MCF 10A (cell line): Measurements from ENCODE around the gene ADARB1. TPM values are rescaled to one million over a fixed set of nuclear protein-coding genes. Genes with fewer than 3 reads are reported as not detected.

Experiments
- BruUV-seq: library from RNA; stranded (reverse); fragments of 400-500 nt; replicated peaks from 2 replicates; lab custom pipeline; 2021; lab: Mats Ljungman, UMichigan
- CTCF ChIA-PET: fragments of 300-600 bp; sonication (Branson Sonifier 250); formaldehyde crosslinking; extraction: SDS; loops from one replicate; lab custom pipeline; 2021; ENCODE audit warnings: antibody characterized with exemption, inconsistent platforms; lab: Yijun Ruan, JAX
- POLR2A ChIA-PET: fragments of 300-600, 350-650 bp; sonication (Branson Sonifier 250); formaldehyde crosslinking; extraction: SDS; loops from one replicate; lab custom pipeline; 2020; ENCODE audit warnings: antibody characterized with exemption, inconsistent platforms; lab: Yijun Ruan, JAX
- DNase-seq: peaks from one replicate; pipeline ENCODE4 v3.0.0-alpha.2; 2018; ENCODE audit not compliant: unreplicated experiment
- H3K27ac Mint-ChIP-seq: one replicate; pipeline ENCODE4 v1.8.0; 2022; ENCODE audit warnings: mild to moderate bottlenecking, low read depth, mixed read lengths; ENCODE audit not compliant: unreplicated experiment
- H3K27me3 Mint-ChIP-seq: one replicate; pipeline ENCODE4 v1.8.0; 2022; ENCODE audit warnings: mixed read lengths; ENCODE audit not compliant: insufficient read depth, unreplicated experiment
- H3K36me3 Mint-ChIP-seq: one replicate; pipeline ENCODE4 v1.8.0; 2022; ENCODE audit warnings: mild to moderate bottlenecking, moderate library complexity, mixed read lengths; ENCODE audit not compliant: insufficient read depth, unreplicated experiment
- H3K4me1 Mint-ChIP-seq: one replicate; pipeline ENCODE4 v1.8.0; 2022; ENCODE audit warnings: mixed read lengths; ENCODE audit not compliant: insufficient read depth, unreplicated experiment
- H3K4me3 Mint-ChIP-seq: one replicate; pipeline ENCODE4 v1.8.0; 2022; ENCODE audit warnings: mild to moderate bottlenecking, moderate library complexity, mixed read lengths; ENCODE audit not compliant: unreplicated experiment
- H3K9me3 Mint-ChIP-seq: one replicate; pipeline ENCODE4 v1.8.0; 2022; ENCODE audit warnings: mixed read lengths; ENCODE audit not compliant: unreplicated experiment
- CTCF ChIP-seq: fragments of 200-600 bp; IDR thresholded peaks from one replicate; pipeline ENCODE4 v1.8.0; 2022; ENCODE audit warnings: antibody characterized with exemption, mild to moderate bottlenecking; ENCODE audit not compliant: unreplicated experiment
- intact Hi-C: fragments of 100-400 bp; cut with micrococcal nuclease; formaldehyde crosslinking; loops from 2 replicates; pipeline ENCODE4 v1.14.1; 2022
- total RNA-seq: library from RNA; stranded (reverse); gene quantifications from 2 replicates; pipeline ENCODE4 v1.2.3, GENCODE V29; 2022

Gene ADARB1
- total RNA-seq, 1 experiment from 2014 or later = 19.4 TPM

GRCh38 chr21:45261093-45261492 lies 186.7 kb downstream of the ADARB1 start:
- Mint-ChIP-seq H3K9me3 (no peaks in the 10 kb centered on the region), H3K27ac (no peak overlapping the region), H3K4me3 (no peak overlapping the region), H3K36me3 (peaks cover 17% of the 10 kb centered on the region), H3K4me1 (no peaks in the 10 kb centered on the region), H3K27me3 (no peaks in the 10 kb centered on the region)
- POLR2A ChIA-PET = no interaction called here
- CTCF ChIA-PET = interaction anchor here (0.6 to 0.7 kb wide), 2 partner anchors 121 to 181 kb away, joined by 3 to 4 read pairs; no protein-coding TSS in a partner anchor
- BruUV-seq = no TSS peak
- DNase-seq = no peak
- TF ChIP-seq CTCF = no peak
- intact Hi-C loops = no loop called here

- POLR2A ChIA-PET = interaction anchor here (1.2 kb wide), 1 partner anchor 11 kb away, joined by 5 read pairs; no protein-coding TSS in a partner anchor
- no peaks in the 10 kb centered on the region for H3K9me3 Mint-ChIP-seq
- no TSS peak for BruUV-seq
- no peak for DNase-seq
- H3K4me1 Mint-ChIP-seq = no peaks in the 10 kb centered on the region
- TF ChIP-seq CTCF = no peak
- H3K27me3 Mint-ChIP-seq = no peaks in the 10 kb centered on the region
- CTCF ChIA-PET = interaction anchor here (0.6 to 1.3 kb wide), 4 partner anchors 121 to 583 kb away, joined by 3 to 4 read pairs (median 3); no protein-coding TSS in a partner anchor
- H3K36me3 Mint-ChIP-seq = peaks cover 26% of the 10 kb centered on the region
- no peak overlapping the region for H3K27ac Mint-ChIP-seq
- H3K4me3 Mint-ChIP-seq = no peak overlapping the region
- intact Hi-C loops = no loop called here
These were observed 187.7 kb downstream of the ADARB1 start for GRCh38 chr21:45262041-45262581.

- Mint-ChIP-seq H3K9me3 (no peaks in the 10 kb centered on the region), H3K4me3 (no peak overlapping the region), H3K27ac (no peak overlapping the region), H3K36me3 (peaks cover 31% of the 10 kb centered on the region), H3K4me1 (no peaks in the 10 kb centered on the region), H3K27me3 (no peaks in the 10 kb centered on the region)
- TF ChIP-seq CTCF = no peak
- ChIA-PET CTCF (interaction anchor here (0.7 to 1.3 kb wide), 4 partner anchors 23 to 133 kb away, joined by 3 read pairs; no protein-coding TSS in a partner anchor), POLR2A (interaction anchor here (0.9 to 1.2 kb wide), 2 partner anchors 10 to 30 kb away, joined by 3 to 5 read pairs; no protein-coding TSS in a partner anchor)
- BruUV-seq = no TSS peak
- intact Hi-C loops = no loop called here
- DNase-seq = no peak
These were observed 188.2 kb downstream of the ADARB1 start for GRCh38 chr21:45262616-45263015.

GRCh38 chr21:45263534-45263933 lies 189.2 kb downstream of the ADARB1 start:
- ChIA-PET POLR2A (no interaction called here), CTCF (interaction anchor here (1.0 kb wide), 1 partner anchor 22 kb away, joined by 3 read pairs; no protein-coding TSS in a partner anchor)
- no TSS peak for BruUV-seq
- Mint-ChIP-seq H3K4me1 (no peaks in the 10 kb centered on the region), H3K9me3 (no peaks in the 10 kb centered on the region), H3K27ac (no peak overlapping the region), H3K36me3 (peaks cover 37% of the 10 kb centered on the region), H3K4me3 (no peak overlapping the region), H3K27me3 (no peaks in the 10 kb centered on the region)
- DNase-seq = no peak
- TF ChIP-seq CTCF = no peak
- intact Hi-C loops = no loop called here
